Measurements from ENCODE around the gene TTC23.

DNA sequence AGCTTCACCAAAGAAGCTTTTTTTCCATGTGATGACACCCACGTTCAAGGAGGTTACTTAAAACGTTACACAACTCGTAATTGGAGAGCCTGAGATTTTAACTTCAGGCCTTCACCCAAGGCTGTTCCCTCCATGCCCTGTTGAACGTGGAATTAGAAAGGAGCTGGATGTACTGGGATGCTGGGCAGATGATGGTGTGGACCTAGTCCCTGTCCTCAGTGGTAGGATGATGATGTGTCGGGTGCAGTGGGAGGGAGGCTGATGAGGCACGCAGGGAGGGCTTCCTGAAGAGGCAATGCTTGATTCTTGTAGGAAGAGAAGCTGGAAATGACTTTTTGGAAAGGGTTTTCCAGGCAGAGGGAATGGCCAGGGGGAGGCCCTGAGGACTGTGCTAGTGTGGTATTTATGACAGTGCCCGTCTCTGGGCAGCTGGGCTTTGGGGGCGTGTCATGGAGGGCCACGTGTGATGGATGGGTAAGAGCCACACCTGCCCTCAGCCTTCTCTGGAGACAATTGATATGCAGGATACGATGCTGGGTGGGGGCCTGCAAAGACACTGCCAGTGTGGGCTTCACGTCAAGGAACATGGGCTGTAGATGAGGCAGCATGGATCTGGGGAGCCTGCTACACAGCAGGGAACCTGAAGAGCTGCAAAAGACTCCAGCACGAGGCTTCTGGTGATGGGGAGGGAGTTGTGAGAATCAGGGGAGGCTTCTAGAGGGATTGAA lies 129.2 kb downstream of the TTC23 start:
- TF ChIP-seq FOXP2 (optimal IDR thresholded peaks at IDR 0.05; ENCODE audit: borderline replicate concordance, extremely low read depth, extremely low read length, insufficient read depth): no peak
- no peak for TF ChIP-seq REST (IDR thresholded peaks at IDR 0.05; ENCODE audit: insufficient read depth in 1 of 2, low read depth in 2 of 2, low read length in 2 of 2)
- TF ChIP-seq SIN3A (IDR thresholded peaks at IDR 0.05; ENCODE audit: borderline replicate concordance, insufficient read depth, low read length): no peak
- no peak for TF ChIP-seq POLR2AphosphoS5 (IDR thresholded peaks at IDR 0.05; ENCODE audit: low read depth, low read length)

Data from PFSK-1 (cell line).